HG03045 (cell line): Measurements from ENCODE around the gene ADAM11.
"Not testable (repeated sequence)": the region's sequence is repeated elsewhere in the genome, so short reads cannot be mapped to it uniquely, and the experiment has no call there.

ENCODE experiments used
- ATAC-seq: cut with Tn5 transposase; IDR thresholded peaks from one replicate; pipeline ENCODE4 v1.9.1; 2021; ENCODE audit warnings: mild to moderate bottlenecking, moderate library complexity; ENCODE audit not compliant: unreplicated experiment

ADAM11 gene

GRCh38 chr17:44793885-44794842, 35.4 kb downstream of the ADAM11 start:
- no peak for ATAC-seq

DNA sequence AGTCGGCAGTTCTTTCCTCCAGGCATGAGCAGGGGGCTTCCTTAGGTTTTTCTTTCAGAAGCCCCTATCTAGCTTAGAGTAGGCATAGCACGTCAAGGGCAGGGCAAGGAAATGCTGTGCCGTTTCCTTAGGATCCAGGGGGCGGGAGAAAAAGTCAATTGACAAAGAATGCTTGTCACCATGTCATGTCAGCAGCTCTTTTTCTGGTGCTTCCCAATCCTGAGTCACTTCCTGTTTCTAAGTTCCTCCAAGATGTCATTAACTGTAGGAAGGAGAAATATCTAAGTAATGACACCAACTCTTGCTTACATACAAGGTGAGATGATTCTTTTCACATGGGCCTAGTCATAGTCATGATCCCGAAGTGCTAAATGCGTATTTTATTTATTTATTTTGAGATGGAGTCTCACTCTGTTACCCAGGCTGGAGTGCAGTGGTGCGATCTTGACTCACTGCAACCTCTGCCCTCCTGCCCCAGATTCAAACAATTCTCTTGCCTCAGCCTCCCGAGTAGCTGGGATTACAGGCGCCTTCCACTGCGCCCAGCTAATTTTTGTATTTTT, 36.1 kb downstream of the ADAM11 start:
- no peak for ATAC-seq

GRCh38 chr17:44795421-44795820, 36.6 kb downstream of the ADAM11 start:
- no peak for ATAC-seq

DNA sequence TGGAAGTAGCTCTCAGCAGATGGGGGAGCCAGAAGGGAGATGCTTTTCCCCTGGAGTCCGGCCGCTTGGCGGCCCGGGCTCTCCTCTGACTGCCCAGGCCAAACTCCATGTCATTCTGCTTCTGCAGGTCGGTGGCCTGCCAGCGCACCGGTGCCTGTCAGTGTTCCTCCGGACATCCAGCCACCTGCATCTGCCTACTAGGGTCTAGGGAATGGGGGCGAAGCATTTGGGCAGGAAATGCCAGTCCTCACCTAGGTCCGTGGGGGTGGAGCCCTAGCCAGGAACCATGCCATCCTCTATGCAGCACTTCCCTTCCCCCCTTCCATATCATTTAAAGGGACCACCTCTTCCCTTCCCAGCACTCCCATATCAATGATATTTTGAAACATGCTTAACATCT, 37.1 kb downstream of the ADAM11 start:
- ATAC-seq, result no peak

- no peak for ATAC-seq
These were observed 37.9 kb downstream of the ADAM11 start for GRCh38 chr17:44796731-44797130.

DNA sequence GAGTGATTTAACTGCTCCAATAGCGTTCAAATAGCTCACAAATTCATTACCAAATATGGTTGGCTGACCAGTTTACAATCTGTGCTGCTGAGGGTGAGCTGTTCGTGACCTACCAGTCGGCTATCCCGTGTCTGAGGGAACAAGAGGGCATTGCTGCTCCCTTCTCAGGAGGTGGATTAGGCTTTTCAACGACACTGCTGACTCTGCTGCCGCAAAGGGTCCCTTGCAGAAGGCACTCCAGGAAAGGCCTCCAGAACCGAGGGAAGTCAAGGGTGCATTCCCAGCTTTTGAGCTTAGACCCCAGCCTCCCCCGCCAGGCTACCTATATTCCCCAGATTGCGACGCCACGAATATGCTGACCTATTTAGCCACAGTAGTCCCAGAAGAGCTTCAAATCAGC, 39.0 kb downstream of the ADAM11 start:
- no peak for ATAC-seq

- ATAC-seq, result no peak
These were observed 39.6 kb downstream of the ADAM11 start for GRCh38 chr17:44798356-44798755.

DNA sequence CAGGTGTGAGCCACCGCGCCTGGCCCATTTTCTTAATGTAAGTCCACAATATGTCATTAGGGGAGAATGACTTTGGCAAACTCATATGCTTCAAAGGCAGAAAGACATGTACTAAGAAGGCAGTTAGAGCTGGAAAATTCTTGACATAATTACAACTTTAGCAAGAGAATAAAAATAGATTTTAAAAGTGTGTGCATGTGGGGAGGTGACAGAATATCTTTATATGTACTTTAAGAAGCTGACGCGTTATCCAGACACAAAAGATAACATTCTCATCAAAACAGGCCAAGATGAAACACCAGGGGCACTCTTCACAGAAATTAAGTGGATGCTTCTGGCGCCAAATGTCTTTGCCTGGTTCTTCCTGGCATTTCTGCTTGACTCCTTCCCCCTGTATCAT, 43.1 kb downstream of the ADAM11 start:
- ATAC-seq, result no peak

DNA sequence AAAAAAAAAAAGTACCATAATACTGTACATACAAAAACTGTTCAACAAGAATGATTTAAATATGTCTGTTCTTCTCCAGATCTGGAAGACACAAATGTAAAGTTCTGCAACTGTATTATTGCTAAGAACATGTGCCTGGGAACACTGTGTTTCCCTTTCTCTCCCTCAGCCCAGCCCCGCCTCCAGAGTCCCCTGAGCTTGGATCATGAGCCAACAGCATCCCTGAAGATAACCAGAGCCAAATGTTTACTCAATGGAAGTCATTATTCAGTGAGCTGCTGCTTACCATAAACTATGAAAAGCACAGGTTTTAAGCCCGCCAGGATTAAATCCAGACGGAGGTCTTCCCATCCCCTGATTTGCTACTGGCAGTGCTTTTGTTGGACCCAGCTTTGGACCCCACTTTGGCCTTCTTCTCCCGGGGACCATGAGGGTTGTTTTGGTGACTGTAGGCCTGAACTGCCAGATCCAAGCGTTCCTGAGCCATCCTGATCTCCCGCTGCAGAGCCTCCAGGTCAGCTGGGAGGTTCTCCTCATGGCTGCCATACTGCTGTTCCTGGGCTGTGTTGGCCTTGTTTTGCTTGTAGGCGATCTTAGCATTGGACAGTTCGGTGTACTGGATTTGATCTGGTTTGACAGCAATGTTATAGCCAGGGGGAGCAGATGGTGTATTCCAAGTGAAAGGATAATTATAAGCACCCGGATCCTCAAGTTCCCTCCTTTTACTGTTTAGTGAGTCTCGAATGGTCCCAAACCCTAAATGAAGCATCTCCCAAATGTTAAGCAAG, 45.7 kb downstream of the ADAM11 start:
- no peak for ATAC-seq

- no peak for ATAC-seq
These were observed 48.5 kb downstream of the ADAM11 start for GRCh38 chr17:44807093-44807816.

DNA sequence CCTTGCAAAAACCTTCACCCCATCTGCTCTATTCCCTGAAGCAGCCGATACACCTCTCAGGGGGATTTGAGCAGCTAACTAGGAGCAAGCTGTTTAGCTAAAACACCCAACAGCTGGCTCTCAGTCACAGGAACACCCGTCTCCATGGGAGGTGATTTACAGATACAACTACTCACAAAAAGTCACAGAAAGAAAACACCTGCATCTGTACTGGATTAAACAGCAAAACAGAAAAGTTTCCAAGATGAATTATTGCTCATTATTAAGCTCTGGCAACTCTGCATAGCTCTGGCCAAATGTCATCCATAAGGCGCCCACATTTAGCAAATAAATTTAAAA, 49.0 kb downstream of the ADAM11 start:
- ATAC-seq, result no peak

GRCh38 chr17:44808156-44808555, 49.4 kb downstream of the ADAM11 start:
- no peak for ATAC-seq

DNA sequence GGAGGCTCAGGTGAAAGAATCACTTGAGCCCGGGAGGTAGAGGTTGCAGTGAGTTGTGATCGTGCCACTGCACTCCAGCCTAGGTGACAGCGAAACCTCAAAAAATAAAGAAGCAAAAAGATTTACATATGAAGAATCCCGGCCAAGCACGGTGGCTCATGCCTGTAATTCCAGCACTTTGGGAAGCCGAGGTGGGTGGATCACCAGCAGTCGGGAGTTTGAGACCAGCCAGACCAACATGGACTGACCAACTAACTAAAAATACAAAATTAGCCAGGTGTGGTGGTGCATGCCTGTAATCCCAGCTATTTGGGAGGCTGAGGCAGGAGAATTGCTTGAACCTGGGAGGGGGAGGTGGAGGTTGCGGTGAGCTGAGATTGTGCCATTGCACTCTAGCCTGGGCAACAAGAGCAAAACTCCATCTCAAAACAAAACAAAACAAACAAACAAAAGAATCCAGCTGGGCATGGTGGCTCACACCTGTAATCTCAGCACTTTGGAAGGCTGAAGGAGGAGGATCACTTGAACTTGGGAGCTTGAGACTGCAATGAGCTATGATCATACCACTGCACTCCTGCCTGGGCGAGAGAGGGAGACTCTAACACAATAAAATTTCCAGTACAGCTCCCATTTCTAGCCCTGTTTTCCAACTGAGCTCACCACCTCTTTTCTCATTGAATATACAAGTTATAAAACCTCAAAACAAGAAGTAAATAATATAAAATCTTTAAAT, 50.0 kb downstream of the ADAM11 start:
- not testable (repeated sequence) for ATAC-seq

- ATAC-seq, result no peak
These were observed 53.5 kb downstream of the ADAM11 start for GRCh38 chr17:44812263-44812662.

- not testable (repeated sequence) for ATAC-seq
These were observed 59.7 kb downstream of the ADAM11 start for GRCh38 chr17:44818508-44818907.

- ATAC-seq, result no peak
These were observed 61.9 kb downstream of the ADAM11 start for GRCh38 chr17:44820631-44821212.

DNA sequence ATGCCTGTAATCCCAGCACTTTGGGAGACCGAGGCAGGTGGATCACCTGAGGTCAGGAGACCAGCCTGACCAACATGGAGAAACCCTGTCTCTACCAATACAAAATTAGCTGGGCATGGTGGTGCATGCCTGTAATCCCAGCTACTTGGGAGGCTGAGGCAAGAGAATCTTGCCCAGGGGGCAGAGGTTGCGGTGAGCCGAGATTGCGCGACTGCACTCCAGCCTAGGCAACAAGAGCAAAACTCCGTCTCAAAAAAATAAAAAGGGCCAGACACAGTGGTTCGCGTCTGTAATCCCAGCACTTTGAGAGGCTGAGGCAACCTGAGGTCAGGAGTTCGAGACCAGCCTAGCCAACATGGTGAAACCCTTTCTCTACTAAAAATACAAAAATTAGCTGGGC, 66.4 kb downstream of the ADAM11 start:
- ATAC-seq, result not testable (repeated sequence)

DNA sequence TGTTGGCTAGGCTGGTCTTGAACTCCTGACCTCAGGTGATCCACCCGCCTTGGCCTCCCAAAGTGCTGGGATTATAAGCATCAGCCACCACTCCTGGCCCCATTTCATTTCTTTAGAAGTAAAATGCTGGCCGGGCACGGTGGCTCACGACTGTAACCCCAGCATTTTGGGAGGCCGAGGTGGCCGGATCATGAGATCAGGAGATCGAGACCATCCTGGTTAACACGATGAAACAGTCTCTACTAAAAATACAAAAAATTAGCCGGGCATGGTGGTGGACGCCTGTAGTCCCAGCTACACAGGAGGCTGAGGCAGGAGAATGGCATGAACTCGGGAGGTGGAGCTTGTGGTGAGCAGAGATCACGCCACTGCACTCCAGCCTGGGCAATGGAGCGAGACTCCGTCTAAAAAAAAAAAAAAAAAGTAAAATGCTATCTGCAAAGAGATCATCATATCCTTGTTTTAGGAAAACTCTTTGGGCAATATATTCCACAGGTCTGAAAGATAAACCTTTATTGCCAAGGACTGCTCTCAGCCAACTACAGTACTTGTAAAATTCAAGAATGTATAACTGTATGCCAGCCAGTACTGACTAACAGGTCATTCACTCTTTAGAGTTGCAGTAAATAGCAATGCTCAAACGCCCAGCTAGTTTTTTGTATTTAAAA, 67.5 kb downstream of the ADAM11 start:
- no peak for ATAC-seq

DNA sequence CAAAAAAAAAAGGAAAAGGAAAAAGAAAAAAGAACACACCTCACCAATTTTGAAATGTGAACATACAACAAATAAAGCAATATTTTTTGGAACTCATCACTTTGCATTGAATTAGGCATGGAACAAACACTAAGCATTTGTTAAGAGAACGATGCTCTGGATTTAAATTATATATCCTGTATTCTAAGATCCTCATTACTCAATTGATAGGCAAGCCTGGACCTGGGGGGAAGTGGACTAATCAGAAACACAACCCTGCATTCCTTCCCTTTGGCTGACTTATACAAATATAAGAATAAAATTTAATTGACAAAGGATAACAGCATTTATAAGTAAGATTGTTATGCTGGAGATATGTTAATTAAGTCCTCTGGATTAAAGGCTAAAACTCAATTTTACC, 69.1 kb downstream of the ADAM11 start:
- ATAC-seq, result no peak
